Measurements from ENCODE around the gene ATP2C2. TPM values are rescaled to one million over a fixed set of nuclear protein-coding genes. Genes with fewer than 3 reads are reported as not detected.

The ATP2C2 gene
- total and polyA plus RNA-seq, 9 of the 15 experiments (the other 6 are each of a cell fraction or from before 2014, with no cell fraction given) = 0.75 TPM; not detected in 8

DNA sequence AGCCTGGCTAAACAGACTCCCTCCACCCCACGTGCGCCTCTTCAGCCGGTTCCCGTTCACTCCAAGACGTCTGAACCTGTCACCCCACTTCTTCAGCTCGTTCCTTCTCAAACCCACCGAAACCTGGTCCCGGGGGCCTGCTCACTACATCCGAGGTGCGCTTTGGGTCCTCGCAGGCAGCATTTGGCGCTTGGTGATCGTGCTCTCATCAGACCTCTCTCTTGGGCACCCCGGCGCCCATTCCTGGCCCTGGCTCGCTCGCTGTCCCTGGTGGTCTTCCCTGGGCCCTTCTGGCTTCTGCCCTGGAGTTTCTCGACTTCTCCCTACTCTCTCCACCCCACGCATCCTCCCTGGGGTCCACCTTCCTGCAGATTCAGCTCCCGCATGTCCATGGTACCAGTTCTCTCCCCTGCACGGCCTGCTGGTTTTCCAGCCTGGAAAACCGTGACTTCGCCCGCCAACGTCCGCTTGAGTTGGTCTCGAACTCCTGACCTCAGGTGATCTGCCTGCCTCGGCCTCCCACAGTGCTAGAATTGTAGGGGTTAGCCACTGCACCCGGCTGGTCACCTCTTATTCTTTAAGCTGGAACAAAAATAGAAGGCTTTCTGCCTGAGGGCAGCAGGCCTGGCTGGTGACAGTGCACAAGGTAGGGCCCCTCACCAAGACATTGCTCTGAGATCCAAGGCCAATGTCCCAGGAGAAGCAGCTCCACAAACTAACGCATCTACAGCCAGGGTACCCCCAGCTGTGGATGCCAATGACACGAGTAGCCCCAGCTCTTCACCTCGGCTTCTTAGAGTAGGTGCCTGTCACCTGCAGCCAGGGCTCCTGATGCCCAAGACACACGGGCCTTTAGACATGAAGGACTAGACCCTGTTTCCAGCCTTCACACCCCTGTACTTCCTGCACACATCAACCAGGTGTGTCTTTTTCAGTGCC lies 137.2 kb downstream of the ATP2C2 start (continued):
- TF ChIP-seq, protein P1, sequence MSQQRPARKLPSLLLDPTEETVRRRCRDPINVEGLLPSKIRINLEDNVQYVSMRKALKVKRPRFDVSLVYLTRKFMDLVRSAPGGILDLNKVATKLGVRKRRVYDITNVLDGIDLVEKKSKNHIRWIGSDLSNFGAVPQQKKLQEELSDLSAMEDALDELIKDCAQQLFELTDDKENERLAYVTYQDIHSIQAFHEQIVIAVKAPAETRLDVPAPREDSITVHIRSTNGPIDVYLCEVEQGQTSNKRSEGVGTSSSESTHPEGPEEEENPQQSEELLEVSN (IDR thresholded peaks at IDR 0.05; ENCODE audit: borderline replicate concordance in 1 of 2, extremely low read depth in 1 of 2, insufficient read depth in 1 of 2, insufficient read length in 1 of 2, low read depth in 1 of 2, low read length in 1 of 2, poor library complexity in 1 of 2, severe bottlenecking in 1 of 2) = no peak
- no peak; a peak in 1 of 4 replicates for TF ChIP-seq SIN3A (IDR thresholded peaks at IDR 0.05; ENCODE audit: borderline replicate concordance in 2 of 2, control insufficient read depth in 1 of 2, low read depth in 2 of 2, low read length in 2 of 2)
- TF ChIP-seq ZNF134 (CRISPR knock-in tag; conservative IDR thresholded peaks at IDR 0.05) = no peak
- no peak for TF ChIP-seq NONO (IDR thresholded peaks at IDR 0.05; ENCODE audit: low read depth in 2 of 2, low read length in 1 of 2)
- TF ChIP-seq, protein P2, sequence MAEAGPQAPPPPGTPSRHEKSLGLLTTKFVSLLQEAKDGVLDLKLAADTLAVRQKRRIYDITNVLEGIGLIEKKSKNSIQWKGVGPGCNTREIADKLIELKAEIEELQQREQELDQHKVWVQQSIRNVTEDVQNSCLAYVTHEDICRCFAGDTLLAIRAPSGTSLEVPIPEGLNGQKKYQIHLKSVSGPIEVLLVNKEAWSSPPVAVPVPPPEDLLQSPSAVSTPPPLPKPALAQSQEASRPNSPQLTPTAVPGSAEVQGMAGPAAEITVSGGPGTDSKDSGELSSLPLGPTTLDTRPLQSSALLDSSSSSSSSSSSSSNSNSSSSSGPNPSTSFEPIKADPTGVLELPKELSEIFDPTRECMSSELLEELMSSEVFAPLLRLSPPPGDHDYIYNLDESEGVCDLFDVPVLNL (CRISPR knock-in tag; IDR thresholded peaks at IDR 0.05; ENCODE audit: low read depth) = 0 out of 2 replicates have a peak, but pooled peaks have one; percentile 2
- no peak for TF ChIP-seq ZNF551 (CRISPR knock-in tag; IDR thresholded peaks at IDR 0.05)
- TF ChIP-seq TAF1 (IDR thresholded peaks at IDR 0.05; ENCODE audit: control insufficient read depth, extremely low read depth, insufficient read depth, low read length, severe bottlenecking) = no peak
- no peak for TF ChIP-seq ETS2 (tag; IDR thresholded peaks at IDR 0.05; ENCODE audit: borderline replicate concordance, poor library complexity, severe bottlenecking)
- no peak for TF ChIP-seq SMAD3 (CRISPR knock-in tag; conservative IDR thresholded peaks at IDR 0.05)
- TF ChIP-seq YY1 (IDR thresholded peaks at IDR 0.05; ENCODE audit: borderline replicate concordance in 1 of 3, control insufficient read depth in 1 of 3, extremely low read depth in 1 of 3, insufficient read depth in 3 of 3, insufficient read length in 1 of 3, insufficient replicate concordance in 2 of 3, low read depth in 1 of 3, low read length in 2 of 3) = no peak
- TF ChIP-seq TAF9B (IDR thresholded peaks at IDR 0.05; ENCODE audit: partially characterized antibody) = no peak
- no peak for TF ChIP-seq NR1H2 (CRISPR knock-in tag; IDR thresholded peaks at IDR 0.05)
- TF ChIP-seq, protein P3, sequence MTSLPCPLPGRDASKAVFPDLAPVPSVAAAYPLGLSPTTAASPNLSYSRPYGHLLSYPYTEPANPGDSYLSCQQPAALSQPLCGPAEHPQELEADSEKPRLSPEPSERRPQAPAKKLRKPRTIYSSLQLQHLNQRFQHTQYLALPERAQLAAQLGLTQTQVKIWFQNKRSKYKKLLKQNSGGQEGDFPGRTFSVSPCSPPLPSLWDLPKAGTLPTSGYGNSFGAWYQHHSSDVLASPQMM (CRISPR knock-in tag; IDR thresholded peaks at IDR 0.05) = no peak
- TF ChIP-seq EGR1 (conservative IDR thresholded peaks at IDR 0.05) = no peak
- TF ChIP-seq ZNF143 (CRISPR knock-in tag; IDR thresholded peaks at IDR 0.05) = 0 out of 2 replicates have a peak, but pooled peaks have one; percentile 16
- no peak for TF ChIP-seq ZNF124 (CRISPR knock-in tag; IDR thresholded peaks at IDR 0.05)
- 0 out of 2 replicates have a peak, but pooled peaks have one; percentile 11 for TF ChIP-seq ZNF76 (CRISPR knock-in tag; IDR thresholded peaks at IDR 0.05; ENCODE audit: borderline replicate concordance)
- no peak for TF ChIP-seq NFIX (CRISPR knock-in tag; IDR thresholded peaks at IDR 0.05; ENCODE audit: low read depth)
- no peak for TF ChIP-seq NR4A1 (CRISPR knock-in tag; IDR thresholded peaks at IDR 0.05)
- TF ChIP-seq NR4A1 (tag; IDR thresholded peaks at IDR 0.05) = no peak
- TF ChIP-seq SMARCA4 (IDR thresholded peaks at IDR 0.05) = no peak
- TF ChIP-seq, protein P4, sequence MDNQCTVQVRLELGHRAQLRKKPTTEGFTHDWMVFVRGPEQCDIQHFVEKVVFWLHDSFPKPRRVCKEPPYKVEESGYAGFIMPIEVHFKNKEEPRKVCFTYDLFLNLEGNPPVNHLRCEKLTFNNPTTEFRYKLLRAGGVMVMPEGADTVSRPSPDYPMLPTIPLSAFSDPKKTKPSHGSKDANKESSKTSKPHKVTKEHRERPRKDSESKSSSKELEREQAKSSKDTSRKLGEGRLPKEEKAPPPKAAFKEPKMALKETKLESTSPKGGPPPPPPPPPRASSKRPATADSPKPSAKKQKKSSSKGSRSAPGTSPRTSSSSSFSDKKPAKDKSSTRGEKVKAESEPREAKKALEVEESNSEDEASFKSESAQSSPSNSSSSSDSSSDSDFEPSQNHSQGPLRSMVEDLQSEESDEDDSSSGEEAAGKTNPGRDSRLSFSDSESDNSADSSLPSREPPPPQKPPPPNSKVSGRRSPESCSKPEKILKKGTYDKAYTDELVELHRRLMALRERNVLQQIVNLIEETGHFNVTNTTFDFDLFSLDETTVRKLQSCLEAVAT (IDR thresholded peaks at IDR 0.05) = no peak

All from K562 (cell line).